NCI-H128 (cell line): ENCODE data around the gene EEPD1.
"Not testable (repeated sequence)": the region's sequence is repeated elsewhere in the genome, so short reads cannot be mapped to it uniquely, and the experiment has no call there.

Experiments used
- DNase-seq: peaks from one replicate; lab custom pipeline; 2025; ENCODE audit not compliant: unreplicated experiment; lab: John Stamatoyannopoulos, UW

The EEPD1 gene

GRCh38 chr7:36315309-36315944 is 162.4 kb downstream of the EEPD1 start:
- DNase-seq: no peak

GRCh38 chr7:36316319-36316718 is 163.3 kb downstream of the EEPD1 start:
- DNase-seq: no peak

- DNase-seq: no peak
These were observed 164.2 kb downstream of the EEPD1 start for GRCh38 chr7:36317276-36317675.

- DNase-seq: no peak
These were observed 165.1 kb downstream of the EEPD1 start for GRCh38 chr7:36318116-36318515.

- DNase-seq: not testable (repeated sequence)
These were observed 168.2 kb downstream of the EEPD1 start for GRCh38 chr7:36321284-36321683.

- no peak for DNase-seq
These were observed 183.3 kb downstream of the EEPD1 start for GRCh38 chr7:36336390-36336789.

- DNase-seq: no peak
These were observed 185.2 kb downstream of the EEPD1 start for GRCh38 chr7:36338256-36338655.

- DNase-seq: no peak
These were observed 190.5 kb downstream of the EEPD1 start for GRCh38 chr7:36343548-36343947.

- no peak for DNase-seq
These were observed 191.6 kb downstream of the EEPD1 start for GRCh38 chr7:36344622-36345021.

- no peak for DNase-seq
These were observed 193.3 kb downstream of the EEPD1 start for GRCh38 chr7:36346260-36346831.

- DNase-seq: no peak
These were observed 195.2 kb downstream of the EEPD1 start for GRCh38 chr7:36348256-36348655.

- no peak for DNase-seq
These were observed 195.7 kb downstream of the EEPD1 start for GRCh38 chr7:36348771-36349170.

GRCh38 chr7:36349626-36350025 is 196.6 kb downstream of the EEPD1 start:
- DNase-seq: no peak
